ENCODE data around the gene FAM184A. TPM values are rescaled to one million over a fixed set of nuclear protein-coding genes. Genes with fewer than 3 reads are reported as not detected.

FAM184A gene
- total and polyA plus RNA-seq, 9 of the 15 experiments (the other 6 are each of a cell fraction or from before 2014, with no cell fraction given): 6.4 to 18.7 (median 13.1) TPM

DNA sequence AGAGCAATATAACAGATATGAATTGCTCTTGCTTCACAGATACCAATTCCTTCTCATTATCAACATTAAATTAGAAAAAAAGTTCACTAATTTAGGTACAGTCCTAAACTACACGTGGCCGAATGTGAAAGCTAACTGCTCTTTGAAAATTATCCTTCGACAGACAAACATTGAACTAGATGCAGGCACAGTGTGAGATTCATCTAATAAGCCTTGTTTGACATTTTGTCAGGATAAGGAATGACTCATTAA lies 1.1 kb downstream of the FAM184A start:
- Histone ChIP-seq H3K9me1 (ENCODE audit: control insufficient read depth, insufficient read depth, low read length) (no peaks in the 10 kb centered on the region), H3K79me2 (ENCODE audit: control insufficient read depth, insufficient read depth, low read length) (peaks cover 21% of the 10 kb centered on the region), H4K20me1 (replicated peaks; ENCODE audit: control insufficient read depth, insufficient read depth, low read length) (no peaks in the 10 kb centered on the region), H2AFZ (ENCODE audit: low read depth, low read length) (peak overlapping the region; percentile 92), H3K9me3 (replicated peaks; ENCODE audit: control insufficient read depth, insufficient read depth, low read depth, low read length) (no peaks in the 10 kb centered on the region; the same call in 1 of the 2 replicates), H3K36me3 (ENCODE audit: control insufficient read depth, insufficient read depth, low read length) (no peaks in the 10 kb centered on the region), H3K4me1 (replicated peaks in 1 of 2; ENCODE audit: control insufficient read depth in 2 of 2, insufficient read depth in 2 of 2, low read length in 2 of 2) (peaks cover 13 to 15% of the 10 kb centered on the region in 2 experiments; a peak in 4 of 5 replicates), H3K4me3 (peak overlapping the region; percentile 74), H3K27me3 (ENCODE audit: control insufficient read depth in 2 of 2, insufficient read depth in 2 of 2, low read length in 2 of 2) (no peaks in the 10 kb centered on the region), H3K9ac (ENCODE audit: insufficient read depth in 1 of 2, low read depth in 2 of 2, low read length in 2 of 2) (peak overlapping the region in 1 of 2 experiments; percentile 81; a peak in 2 of 4 replicates), H3K27ac (ENCODE audit: extremely low read depth, low read depth, low read length) (no peak overlapping the region; the same call in 2 of the 3 replicates), H3K4me2 (ENCODE audit: insufficient read depth, low read length) (peak overlapping the region; percentile 93)
- no peak for DNase-seq (ENCODE audit: extremely low read depth in 1 of 4, low spot score in 3 of 4)
- no peak for TF ChIP-seq CREM (IDR thresholded peaks at IDR 0.05; ENCODE audit: low read depth)
- peak; percentile 30; the same call in 1 of the 2 replicates for TF ChIP-seq FOSL1 (tag; conservative IDR thresholded peaks at IDR 0.05)
- TF ChIP-seq KAT2B (IDR thresholded peaks at IDR 0.05; ENCODE audit: low read depth, low read length): peak; percentile 16
- FAIRE-seq: no peak
- no peak for ATAC-seq
- BruUV-seq (replicated peaks): TSS peak; percentile 54
- ChIA-PET CTCF (ENCODE audit: low intra/inter-chr PET ratio) (interaction anchor here (1.0 kb wide), 1 partner anchor 247 kb away, joined by 3 read pairs; no protein-coding TSS in a partner anchor), POLR2A (interaction anchor here (0.6 to 1.3 kb wide), 4 partner anchors 17 to 1457 kb away, joined by 3 read pairs; no protein-coding TSS in a partner anchor)
- WGBS (ENCODE audit: insufficient coverage, low coverage, missing lambda C conversion rate): 0% methylated on average over 3 of the region's 3 CpGs
- in situ Hi-C loops (cut with MboI) (no loop called here), intact Hi-C loops (cut with micrococcal nuclease) (loop anchor here (5.0 kb wide), 1 partner anchor 185 kb away; the partner anchor contains the start of gene ASF1A)

DNA sequence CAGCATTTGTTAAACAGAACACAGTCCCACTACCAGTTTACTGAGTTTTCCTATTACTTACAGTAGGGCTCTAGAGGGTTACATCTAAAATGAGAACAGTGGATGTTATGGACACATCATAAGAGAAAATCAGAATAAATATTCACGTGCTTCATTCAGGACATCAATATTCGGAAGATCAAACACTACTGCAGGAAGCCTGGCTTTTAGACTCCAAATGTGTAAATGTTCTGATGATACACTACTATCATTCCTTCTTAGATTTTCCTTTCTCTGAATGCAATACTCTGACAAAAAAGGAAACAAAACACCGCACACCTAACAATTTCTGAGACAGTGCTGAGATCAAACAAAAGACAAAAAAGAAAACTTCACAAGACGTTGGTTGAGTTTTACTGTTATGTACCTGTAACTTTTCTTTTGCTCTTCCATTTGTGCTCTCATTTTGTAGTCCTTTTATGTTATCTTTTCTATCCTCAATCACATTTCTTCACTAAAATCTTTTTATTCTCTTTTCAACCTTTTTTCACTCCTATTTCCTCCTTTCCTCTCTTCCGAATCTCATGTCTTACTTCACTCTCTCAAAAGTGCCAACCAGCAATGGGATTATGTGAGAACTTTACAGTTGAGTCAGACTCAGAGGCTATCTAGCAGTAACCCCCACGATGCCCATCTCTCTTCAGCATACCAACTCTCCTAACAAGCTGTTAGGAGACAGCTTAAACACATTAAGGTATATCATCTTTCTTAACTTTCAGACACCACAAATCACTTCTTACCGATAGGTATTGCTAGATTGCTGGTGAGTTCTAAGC lies 1.7 kb downstream of the FAM184A start:
- ATAC-seq (no peak), DNase-seq (ENCODE audit: extremely low read depth in 1 of 4, low spot score in 3 of 4) (peak in 1 of 4 experiments; percentile 15), FAIRE-seq (no peak)
- H3K27ac ChIP-seq (ENCODE audit: extremely low read depth, low read depth, low read length): no peak overlapping the region
- in situ Hi-C loops (cut with MboI) (no loop called here), intact Hi-C loops (cut with micrococcal nuclease) (loop anchor here (5.0 kb wide), 1 partner anchor 184 kb away; the partner anchor contains the start of gene ASF1A)
- H3K4me3 ChIP-seq: peak overlapping the region; percentile 74
- no peaks in the 10 kb centered on the region for H4K20me1 ChIP-seq (replicated peaks; ENCODE audit: control insufficient read depth, insufficient read depth, low read length)
- no TSS peak for BruUV-seq (replicated peaks)
- H3K9me1 ChIP-seq (ENCODE audit: control insufficient read depth, insufficient read depth, low read length): no peaks in the 10 kb centered on the region
- no peaks in the 10 kb centered on the region for H3K9me3 ChIP-seq (replicated peaks; ENCODE audit: control insufficient read depth, insufficient read depth, low read depth, low read length)
- ChIA-PET CTCF (ENCODE audit: low intra/inter-chr PET ratio) (interaction anchor here (1.0 kb wide), 1 partner anchor 247 kb away, joined by 3 read pairs; no protein-coding TSS in a partner anchor), POLR2A (interaction anchor here (0.6 to 1.3 kb wide), 4 partner anchors 16 to 1457 kb away, joined by 3 read pairs; no protein-coding TSS in a partner anchor)
- no peaks in the 10 kb centered on the region for H3K27me3 ChIP-seq (ENCODE audit: control insufficient read depth in 2 of 2, insufficient read depth in 2 of 2, low read length in 2 of 2)
- no peaks in the 10 kb centered on the region for H3K36me3 ChIP-seq (ENCODE audit: control insufficient read depth, insufficient read depth, low read length)
- peaks cover 13 to 15% of the 10 kb centered on the region in 2 experiments; a peak in 4 of 5 replicates for H3K4me1 ChIP-seq (replicated peaks in 1 of 2; ENCODE audit: control insufficient read depth in 2 of 2, insufficient read depth in 2 of 2, low read length in 2 of 2)
- H3K9ac ChIP-seq (ENCODE audit: insufficient read depth in 1 of 2, low read depth in 2 of 2, low read length in 2 of 2): peak overlapping the region in 1 of 2 experiments; percentile 81; a peak in 2 of 4 replicates
- H3K4me2 ChIP-seq (ENCODE audit: insufficient read depth, low read length): peak overlapping the region; percentile 93
- 0 out of 2 replicates have a peak overlapping the region, but pooled peaks have one; percentile 92 for H2AFZ ChIP-seq (ENCODE audit: low read depth, low read length)
- WGBS (ENCODE audit: insufficient coverage, low coverage, missing lambda C conversion rate): 22% methylated on average over 7 of the region's 7 CpGs
- peaks cover 24% of the 10 kb centered on the region for H3K79me2 ChIP-seq (ENCODE audit: control insufficient read depth, insufficient read depth, low read length)
- TF ChIP-seq ZNF3 (CRISPR knock-in tag; IDR thresholded peaks at IDR 0.05) (no peak), NFYB (IDR thresholded peaks at IDR 0.05; ENCODE audit: extremely low read depth, insufficient read length) (no peak), HDAC1 (IDR thresholded peaks at IDR 0.05) (0 out of 4 replicates have a peak, but pooled peaks of 1 of the 2 experiments have one; percentile 27)
- TF ChIP-seq, protein P1, sequence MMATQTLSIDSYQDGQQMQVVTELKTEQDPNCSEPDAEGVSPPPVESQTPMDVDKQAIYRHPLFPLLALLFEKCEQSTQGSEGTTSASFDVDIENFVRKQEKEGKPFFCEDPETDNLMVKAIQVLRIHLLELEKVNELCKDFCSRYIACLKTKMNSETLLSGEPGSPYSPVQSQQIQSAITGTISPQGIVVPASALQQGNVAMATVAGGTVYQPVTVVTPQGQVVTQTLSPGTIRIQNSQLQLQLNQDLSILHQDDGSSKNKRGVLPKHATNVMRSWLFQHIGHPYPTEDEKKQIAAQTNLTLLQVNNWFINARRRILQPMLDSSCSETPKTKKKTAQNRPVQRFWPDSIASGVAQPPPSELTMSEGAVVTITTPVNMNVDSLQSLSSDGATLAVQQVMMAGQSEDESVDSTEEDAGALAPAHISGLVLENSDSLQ (IDR thresholded peaks at IDR 0.05): no peak
- TF ChIP-seq, protein P2, sequence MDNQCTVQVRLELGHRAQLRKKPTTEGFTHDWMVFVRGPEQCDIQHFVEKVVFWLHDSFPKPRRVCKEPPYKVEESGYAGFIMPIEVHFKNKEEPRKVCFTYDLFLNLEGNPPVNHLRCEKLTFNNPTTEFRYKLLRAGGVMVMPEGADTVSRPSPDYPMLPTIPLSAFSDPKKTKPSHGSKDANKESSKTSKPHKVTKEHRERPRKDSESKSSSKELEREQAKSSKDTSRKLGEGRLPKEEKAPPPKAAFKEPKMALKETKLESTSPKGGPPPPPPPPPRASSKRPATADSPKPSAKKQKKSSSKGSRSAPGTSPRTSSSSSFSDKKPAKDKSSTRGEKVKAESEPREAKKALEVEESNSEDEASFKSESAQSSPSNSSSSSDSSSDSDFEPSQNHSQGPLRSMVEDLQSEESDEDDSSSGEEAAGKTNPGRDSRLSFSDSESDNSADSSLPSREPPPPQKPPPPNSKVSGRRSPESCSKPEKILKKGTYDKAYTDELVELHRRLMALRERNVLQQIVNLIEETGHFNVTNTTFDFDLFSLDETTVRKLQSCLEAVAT (IDR thresholded peaks at IDR 0.05): 0 out of 4 replicates have a peak, but pooled peaks of 1 of the 2 experiments have one; percentile 49
- TF ChIP-seq, protein P3, sequence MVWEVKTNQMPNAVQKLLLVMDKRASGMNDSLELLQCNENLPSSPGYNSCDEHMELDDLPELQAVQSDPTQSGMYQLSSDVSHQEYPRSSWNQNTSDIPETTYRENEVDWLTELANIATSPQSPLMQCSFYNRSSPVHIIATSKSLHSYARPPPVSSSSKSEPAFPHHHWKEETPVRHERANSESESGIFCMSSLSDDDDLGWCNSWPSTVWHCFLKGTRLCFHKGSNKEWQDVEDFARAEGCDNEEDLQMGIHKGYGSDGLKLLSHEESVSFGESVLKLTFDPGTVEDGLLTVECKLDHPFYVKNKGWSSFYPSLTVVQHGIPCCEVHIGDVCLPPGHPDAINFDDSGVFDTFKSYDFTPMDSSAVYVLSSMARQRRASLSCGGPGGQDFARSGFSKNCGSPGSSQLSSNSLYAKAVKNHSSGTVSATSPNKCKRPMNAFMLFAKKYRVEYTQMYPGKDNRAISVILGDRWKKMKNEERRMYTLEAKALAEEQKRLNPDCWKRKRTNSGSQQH (CRISPR knock-in tag; IDR thresholded peaks at IDR 0.05): 0 out of 2 replicates have a peak, but pooled peaks have one; percentile 50

Data from K562 (cell line).